Activated naive CD4-positive, alpha-beta T cell treated with Interleukin-2 at 50 U/mL for 16 hours (primary cell): Measurements from ENCODE around the gene CD4.

ENCODE experiments used
- DNase-seq: peaks from one replicate; pipeline ENCODE4 v3.0.0-alpha.2; 2020

The CD4 gene

DNA sequence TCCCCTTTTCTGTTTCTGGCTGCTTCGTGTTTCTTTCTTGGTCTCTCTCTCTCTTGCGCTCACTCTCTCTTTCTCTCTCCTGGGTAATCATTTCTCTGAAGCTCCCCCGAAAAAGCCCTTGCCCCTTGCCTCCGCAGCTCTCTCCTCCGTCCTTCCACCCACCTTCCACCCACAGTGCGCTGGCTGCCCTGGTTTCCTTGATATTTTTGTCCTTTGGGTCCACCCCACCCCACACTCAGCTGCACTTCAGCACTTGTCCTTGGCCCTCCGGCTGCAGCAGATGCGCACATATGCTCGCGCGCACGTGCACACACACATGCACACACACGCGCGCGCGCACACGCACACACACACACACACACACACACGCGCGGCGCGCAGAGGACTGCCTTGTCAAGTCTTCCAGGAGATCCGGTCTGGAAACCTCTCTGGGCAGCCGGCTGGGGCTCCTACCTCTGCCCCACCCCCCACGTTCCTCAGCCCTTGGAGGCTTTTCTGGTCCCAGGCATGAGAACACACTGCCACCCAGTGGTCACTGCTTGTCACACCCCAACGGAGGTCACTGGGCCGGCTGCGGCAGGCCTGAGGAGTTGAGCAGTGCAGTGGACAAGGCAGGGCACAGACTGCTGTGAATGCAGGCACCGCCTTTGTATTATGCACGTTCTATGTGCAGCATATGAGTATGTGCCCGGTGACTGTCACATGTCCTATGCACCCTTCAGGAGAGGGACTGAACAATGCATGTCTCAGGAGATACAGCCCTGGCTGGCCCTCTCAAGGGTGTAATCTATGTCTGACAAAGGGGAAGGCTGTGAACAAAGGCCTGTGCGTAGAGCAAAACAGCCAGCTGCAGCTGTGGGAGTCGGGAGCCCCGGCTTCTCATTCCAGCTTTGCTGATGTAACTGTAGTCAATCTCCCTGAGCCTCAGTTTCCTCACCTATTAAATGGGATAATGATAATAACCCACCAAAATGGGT, 10.5 kb upstream of the CD4 start:
- peak; percentile 89 for DNase-seq

DNA sequence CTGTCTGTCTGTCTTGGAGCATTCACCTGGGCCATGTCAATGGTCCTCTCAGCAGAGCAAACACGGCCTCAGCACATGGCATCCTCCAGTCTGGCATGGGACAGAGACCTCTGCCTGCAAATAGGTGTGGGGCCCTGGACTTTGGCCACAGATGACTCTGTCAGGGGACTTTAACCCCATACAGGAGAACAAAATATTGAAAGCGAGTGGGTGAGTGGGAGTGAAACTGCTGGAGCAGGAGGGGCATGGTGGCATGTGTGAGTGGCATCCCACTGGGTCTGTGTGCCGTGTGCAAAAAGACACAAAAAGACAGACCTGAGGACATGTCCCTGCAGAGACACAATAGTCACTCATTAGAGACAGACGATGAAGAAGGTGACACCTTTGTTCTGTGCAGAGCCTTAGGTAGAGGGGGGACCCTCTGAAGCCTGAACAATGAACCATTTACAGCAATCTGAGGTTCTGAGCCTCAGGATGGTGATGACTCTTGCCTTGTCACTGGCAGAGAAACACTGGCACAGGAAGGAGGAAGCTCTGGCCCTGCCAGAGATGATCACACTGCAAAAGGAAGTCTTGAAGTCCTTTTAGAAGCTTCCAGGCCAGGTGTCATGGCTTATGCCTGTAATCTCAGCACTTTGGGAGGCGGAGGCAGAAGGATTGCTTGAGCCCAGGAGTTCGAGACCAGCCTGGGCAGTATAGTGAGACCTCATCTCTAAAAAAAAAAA, 9.5 kb upstream of the CD4 start:
- DNase-seq: no peak

DNA sequence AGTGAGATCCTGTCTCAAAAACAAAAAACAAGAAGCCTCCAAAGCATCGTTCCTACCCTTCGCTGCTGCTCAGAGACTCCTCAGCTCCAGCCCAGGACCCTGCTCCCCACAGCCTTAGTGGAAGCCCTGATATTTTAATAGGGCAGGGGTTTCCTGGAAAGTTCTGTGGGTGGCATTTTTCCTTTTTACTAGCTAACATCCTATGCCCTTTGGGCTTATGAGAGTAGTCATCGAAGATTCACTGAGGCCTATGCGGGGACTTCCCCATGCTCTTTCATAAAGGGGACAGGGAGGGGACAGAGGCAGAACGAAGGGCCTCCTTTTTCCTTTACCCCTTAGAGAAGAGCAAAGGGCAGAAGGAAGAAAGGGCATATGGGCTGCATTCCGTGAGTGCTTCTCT, 8.8 kb upstream of the CD4 start:
- DNase-seq: no peak

DNA sequence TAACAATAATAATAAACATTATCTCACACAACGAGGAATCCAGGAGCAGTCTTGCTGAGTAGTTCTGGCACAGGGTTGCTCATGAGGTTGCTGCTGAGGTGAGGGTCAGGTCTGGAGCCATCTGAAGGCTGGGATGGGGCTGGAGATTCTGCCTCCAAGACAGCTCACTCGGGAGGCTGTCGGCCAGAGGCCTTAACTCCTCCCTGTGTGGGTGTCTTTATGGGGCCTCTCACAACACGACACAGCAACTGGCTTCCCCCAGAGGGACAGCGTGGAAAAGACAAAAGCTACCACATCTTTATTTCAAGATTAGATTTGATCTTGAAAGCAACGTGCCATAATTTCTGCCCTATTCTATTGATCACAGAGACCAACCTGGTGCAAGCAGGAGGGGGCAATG, 7.2 kb upstream of the CD4 start:
- DNase-seq: no peak

DNA sequence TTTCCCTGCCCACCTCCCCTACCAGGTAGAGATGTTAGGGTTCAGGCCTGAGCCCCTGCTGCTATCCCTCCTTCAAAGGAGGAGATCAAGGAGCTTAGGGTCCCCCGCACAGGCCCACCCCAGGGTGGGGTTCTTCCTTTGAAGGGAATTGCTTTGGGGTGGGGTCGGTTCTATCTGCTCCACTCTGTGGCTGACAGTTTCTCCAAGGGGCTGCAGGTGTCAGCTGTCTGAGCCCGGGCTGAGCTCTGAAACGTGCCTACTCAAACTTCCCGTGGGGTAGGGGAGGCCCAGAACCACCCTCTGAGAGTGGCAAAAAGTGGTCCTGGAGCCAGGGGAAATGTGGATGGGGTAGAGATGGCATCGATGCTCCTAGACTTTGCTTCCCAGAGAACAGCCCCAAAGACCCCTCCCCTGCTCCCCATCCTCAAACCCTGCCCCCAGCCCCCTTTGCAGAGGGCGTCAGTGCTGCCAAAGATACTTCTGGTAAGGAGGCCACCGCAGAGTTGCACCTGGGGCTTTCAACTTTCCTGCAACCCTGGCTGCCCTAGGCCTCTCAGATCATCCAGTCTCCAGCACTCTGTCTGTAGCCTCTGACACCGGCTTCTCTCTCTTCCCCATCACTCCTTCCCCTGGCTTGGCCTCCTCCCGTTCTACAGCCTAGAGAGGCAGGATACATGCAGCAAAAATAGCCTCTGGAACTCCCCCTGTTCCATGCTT, 6.3 kb upstream of the CD4 start:
- no peak for DNase-seq

DNA sequence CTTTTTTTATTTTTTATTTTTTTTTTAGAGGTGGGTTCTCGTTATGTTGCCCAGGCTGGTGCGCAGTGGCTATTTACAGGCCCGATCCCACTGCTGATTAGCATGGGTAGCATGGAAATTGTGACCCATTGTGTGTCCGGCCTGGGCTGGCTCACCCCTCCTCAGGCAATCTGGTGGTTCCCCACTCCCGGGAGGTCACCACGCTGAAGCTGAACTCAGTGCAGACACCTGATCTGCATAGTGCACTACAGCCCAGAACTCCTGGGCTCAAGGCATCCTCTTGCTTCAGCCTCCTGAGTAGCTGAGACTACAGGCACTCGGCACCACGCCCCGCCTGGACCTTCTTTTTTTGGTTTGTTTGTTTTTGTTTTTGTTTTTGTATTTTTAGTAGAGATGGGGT, 5.5 kb upstream of the CD4 start:
- no peak for DNase-seq

DNA sequence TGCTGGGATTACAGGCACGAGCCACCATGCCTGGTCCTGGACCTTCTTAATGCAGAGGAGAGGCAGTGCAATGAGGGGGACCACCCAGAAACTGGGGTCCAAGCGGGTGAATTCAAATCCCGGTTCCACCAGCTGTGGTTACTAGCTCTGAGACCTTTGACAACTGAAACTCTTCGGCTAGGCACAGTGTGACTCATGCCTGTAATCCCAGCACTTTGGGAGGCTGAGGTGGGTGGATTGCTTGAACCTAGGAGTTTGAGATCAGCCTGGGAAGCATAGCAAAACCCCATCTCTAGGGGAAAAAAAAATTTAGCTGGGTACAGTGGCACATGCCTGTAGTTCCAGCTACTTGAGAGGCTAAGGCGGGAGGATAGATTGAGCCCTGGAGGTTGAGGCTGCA, 5.0 kb upstream of the CD4 start:
- no peak for DNase-seq

DNA sequence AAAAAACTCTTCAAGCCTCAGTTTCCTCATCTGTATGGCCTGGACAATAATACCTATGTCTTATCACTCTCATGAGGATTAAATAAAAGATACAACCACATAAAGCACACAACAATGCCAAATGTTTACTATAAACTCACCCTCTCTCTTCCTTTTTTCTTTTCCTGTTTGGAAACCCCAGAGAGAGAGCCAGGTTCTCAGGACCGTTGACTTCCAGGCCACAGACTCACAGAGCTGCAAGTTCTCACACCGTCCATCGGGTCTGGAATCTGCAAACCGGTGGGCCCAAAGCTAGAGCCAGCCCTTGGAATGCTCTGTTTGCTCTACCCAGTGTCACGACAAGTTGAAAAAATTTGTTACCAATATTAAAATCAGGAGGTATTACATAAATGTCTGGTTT, 4.6 kb upstream of the CD4 start:
- no peak for DNase-seq

DNA sequence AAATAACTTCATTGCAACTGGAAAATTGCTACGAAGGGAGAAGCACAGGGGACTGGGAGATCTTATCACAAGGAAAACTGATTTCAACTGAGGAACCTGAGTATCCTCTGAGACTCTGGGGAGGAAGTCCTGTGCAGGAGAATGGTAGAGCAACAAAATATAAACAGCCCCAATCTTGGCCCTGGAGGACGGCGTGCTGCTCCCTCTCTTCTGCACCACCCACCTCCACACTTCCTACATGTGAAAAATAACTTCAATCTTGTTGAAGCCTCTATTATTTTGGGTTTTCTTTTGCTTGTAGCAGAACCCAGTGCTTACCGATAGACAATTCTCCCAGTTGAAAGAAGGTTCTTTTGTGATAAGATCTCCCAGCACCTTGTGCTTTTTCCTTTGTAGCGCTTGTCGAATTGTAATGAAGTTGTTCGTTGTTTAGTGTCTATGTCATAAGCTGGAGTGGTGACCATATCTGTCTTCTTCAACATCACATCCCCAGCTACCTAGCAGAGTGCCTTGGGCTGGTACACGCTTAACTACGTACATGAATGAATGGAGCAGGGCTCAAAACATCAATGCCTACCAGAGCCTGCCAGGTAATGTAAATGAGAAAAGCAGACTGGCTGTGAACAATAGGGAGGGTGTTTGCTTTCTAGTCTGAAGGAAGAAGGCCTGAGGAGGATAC, 2.8 kb upstream of the CD4 start:
- no peak for DNase-seq

DNA sequence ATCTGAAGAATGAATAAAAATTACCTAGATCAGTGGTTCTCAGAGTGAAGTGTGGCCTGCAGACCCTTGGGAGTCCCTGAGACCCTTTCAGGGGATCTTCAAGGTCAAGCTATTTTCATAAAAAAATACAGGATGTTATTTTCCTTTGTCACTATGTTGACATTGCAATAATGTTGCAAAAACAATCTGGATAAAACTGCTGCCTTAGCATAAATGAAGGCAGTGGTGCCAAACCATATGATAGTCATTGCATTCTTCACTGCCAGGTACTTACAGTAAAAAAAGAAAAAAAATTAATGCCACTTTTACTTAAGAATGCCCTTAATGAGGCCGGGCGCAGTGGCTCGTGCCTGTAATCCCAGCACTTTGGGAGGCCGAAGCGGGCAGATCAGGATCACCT, 2.0 kb upstream of the CD4 start:
- no peak for DNase-seq

DNA sequence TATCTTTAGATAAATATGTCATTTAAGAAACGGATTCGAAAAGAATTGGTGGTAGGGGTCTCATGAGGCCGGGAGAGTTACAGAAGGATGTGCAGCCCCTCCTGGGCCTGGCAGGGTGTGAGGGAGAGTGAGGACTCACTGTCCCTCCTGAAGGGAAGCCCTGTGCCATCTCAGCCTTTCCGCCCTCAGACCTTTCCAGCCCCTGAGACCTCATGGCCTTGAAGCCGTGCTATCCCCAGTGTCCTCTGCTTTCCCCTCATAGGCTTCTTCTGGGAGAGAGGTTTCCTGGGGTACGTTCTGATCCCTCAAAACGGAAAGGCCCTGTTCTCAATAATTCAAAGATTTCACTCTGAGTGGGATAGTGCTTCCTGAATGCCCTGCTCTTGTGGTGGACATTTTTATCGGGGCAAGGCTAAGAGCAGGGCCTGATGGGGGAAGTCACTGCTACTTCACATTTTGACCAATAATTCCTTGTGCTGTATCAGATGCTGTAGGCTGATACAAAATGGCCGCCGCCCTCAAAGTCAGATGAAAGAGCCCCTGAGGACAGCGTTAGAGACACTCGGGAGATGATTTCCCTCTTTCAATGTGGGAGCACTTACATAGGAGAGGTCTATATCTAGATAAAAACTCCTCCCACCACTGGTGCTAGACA, 1.3 kb downstream of the CD4 start:
- DNase-seq: peak; percentile 59

DNA sequence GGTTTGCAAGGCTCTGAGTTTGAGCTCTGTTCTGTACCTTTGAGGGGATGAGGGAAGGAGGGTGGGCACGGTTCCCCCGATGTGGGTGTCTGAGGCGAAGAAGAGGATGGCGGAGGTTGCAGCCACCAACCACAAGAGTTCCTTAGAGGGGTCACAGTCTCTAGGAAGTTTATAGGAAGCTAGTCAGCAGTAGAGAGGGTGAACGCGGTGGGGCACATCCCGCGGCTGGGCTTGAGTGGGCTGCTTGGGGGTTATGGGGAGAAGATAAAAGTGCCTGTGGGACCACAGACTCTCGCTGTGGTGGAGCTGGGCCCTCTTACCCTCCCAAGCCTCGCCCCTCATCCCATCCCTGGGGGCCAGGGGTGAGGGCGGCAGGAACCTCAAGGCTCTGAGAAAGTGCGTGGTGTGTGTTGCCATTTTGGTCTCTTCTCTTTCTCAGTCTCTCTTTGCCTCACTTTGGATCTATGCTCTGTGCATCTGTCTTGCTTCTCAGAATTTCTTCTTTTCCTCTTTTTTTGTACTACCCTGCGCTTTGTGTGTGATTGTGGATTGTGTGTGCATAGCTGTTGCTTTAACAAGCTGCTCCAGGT, 2.7 kb downstream of the CD4 start:
- peak; percentile 45 for DNase-seq

DNA sequence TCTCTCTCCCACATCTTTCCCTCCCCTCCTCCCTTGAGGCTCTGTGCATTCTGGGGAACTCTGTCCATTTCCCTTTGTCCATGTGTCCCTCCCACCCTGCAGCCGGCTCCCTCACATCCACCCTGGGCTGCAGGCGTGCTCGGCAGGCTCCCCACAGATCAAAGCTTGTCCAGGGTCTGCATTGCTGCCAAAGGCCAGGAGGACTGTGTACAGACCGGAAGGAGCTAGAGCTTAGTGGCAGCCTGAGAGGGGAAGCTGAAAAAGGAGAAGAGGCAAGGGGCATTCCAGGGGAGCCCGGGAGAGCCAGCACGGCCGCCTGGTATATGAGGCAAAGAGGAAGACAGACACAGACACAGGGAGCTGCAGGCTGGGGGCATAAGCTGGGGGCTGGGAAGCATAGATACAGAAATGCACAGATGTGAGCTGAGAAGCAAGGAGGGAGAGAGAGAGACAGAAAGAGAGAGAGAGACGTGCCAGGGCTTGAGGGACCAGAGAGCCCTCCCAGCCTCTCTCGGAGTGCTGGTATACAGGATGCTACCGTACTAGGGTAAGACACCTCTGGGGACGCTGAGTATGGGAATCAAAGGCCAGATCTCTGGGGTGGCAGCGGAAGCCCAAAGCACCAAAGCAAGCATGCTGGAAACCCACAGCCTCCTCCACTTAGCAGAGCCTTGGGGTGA, 3.3 kb downstream of the CD4 start:
- peak; percentile 27 for DNase-seq

DNA sequence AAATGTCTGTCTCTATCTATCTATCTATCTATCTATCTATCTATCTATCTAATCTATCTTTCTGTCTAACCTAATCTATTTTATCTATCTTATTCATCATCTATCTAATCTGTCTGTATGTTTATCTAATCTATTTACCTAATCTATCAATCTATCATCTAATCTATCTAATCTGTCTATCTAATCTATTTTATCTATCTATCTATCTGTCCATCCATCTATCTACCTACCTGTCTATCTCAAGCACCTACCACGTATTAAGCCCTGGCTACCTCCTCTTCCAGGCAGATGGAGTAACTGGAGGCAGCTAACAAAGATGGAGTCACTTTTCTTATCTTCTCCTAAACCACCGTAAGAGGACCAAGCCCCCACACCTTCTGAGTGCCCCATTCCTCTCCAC, 5.8 kb downstream of the CD4 start:
- no peak for DNase-seq

DNA sequence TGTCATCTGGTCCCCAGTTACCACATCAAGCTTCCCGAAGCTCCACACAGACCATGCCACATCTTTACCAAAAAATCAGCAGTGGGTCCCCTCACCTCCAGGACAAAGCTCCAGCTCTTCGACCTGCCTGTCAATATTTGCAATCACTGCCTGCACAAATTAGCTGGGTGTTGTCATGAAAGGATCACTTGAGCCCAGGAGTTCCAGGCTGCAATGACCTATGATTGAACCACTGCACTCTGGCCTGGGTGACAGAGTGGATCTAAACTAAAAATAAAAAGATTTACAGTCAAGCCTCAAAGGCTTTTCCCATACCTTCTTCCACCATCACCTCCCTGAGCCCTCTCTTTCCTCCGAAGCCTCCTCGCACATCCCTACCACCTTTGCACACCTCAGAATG, 7.2 kb downstream of the CD4 start:
- DNase-seq: no peak

DNA sequence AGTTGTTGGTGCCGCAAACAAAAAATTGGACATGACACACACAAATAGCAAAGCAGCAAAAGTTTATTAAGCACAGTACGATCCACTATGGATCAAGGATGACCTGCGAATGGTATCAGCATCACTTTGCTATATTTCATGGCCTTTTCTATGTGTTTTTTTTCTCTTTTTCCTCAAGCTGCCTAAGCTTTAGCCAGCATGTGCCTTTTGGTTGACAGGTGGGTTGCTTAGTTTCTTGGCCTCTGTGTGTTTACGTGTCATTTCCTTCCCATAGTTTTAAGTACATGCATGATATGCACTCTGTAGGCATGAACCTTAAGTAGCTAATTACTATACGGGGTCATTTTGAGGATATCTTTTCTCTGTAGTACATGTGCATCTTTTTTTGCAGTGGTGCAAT, 9.8 kb downstream of the CD4 start:
- no peak for DNase-seq

DNA sequence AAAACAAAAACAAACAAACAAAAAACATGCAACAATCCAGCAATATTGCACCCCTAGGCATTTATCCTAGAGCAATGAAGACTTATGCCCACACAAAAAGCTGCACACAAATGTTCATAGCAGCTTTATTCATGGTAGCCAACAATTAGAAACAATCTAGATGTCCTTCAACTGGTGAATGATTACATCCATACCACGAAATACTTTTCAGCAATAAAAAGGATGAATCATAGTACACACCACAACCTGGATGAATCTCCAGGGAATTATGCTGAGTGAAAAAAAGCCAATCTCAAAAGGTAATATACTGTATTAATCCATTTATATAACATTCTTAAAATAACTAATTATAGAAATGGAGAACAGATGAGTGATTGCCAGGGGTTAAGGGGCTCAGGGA, 17.8 kb downstream of the CD4 start:
- no peak for DNase-seq

DNA sequence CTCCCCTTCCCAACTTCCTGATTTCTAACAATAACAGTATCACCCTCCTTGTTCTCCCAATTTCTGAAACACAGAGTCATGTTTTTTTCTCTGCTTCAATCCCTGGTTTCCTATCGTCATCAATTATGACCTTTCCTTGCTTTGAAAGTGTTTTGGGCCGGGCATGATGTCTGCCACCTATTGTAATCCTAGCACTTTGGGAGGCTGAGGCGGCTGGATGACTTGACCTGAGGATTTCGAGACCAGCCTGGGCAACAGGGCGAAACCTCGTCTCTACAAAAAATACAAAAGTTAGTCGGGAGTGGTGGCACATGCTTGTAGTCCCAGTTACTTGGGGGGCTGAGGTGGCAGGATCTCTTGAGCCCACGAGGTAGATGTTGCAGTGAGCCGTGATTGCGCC, 19.7 kb downstream of the CD4 start:
- DNase-seq: no peak

DNA sequence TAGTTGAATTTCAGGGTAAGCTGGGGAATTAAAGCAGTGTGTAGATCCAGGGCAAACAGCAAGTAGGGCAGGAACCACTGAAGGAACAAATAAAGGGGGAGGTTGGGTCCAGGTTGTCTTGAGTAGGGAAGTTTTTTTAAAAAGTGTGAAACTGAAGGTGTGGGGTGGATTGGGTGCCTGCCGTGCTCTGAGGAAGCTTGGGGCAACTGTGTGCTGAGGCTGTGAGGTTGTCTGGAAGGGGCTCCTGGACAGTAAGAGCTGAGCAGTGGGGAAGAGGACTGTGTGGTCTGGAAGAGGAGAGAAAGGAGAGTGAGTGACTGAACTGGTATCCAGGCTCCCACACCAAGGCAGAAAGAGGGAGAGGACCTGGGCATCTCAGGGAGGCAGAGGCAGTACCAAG, 21.4 kb downstream of the CD4 start:
- no peak for DNase-seq

DNA sequence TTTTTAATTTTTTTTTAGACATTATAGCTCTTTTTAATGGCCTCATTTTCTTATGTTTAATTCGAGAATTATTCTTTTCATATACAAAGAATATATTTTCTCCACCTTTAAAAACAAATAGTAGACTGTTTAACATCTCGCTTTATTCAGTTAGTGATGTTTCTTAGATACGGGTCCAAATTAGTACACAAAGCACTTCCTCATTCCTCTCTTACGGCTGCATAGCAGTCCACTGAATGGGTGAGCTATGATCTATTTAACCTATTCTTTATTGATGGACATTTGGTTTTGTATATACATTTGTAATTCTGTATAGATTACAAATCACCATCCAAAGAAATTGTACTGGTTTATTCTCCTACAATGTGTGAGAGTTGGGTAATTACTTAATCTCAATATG, 24.0 kb downstream of the CD4 start:
- DNase-seq: no peak

DNA sequence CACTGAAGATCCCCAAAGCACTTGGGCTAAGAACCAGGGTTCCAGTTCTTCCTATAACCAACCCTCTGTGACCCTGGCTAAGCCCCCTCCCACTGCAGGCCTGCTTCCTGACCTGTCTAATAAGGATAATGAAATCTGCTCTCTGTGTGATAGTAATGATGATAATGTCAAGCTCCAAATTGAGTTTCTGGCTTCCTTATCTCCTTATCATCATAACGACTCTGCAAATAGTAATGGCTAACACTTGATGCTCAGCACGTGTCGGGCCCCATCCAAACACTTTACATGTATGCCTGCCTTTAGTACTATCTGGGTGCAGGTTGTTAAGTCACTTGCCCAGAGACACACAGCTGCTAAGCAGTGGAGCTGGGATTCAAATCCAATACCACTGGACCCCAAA, 27.3 kb downstream of the CD4 start:
- no peak for DNase-seq

DNA sequence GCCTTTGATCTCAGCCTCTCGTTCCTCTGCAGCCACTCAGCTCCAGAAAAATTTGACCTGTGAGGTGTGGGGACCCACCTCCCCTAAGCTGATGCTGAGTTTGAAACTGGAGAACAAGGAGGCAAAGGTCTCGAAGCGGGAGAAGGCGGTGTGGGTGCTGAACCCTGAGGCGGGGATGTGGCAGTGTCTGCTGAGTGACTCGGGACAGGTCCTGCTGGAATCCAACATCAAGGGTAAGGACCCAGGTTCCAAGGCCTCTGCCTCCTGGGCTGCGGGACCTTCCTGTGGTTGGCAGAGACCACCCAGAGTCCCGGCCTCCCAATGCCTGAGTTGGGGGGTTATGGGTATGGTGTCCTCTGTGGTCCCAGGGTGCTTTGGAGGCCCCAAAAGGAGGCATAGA, 27.8 kb downstream of the CD4 start:
- DNase-seq: no peak
